PFSK-1 (cell line): ENCODE data around the gene UPF3B.

Experiments used
- POLR2AphosphoS5 ChIP-seq: IDR thresholded peaks from 2 replicates; pipeline ENCODE4 v1.6.1; 2012; ENCODE audit warnings: low read depth, mild to moderate bottlenecking, control low read depth, low read length, moderate library complexity
- REST ChIP-seq, 2 experiments: IDR thresholded peaks; 2 replicates each; pipeline versions ENCODE4 v1.6.1 to v1.8.0; 2011 to 2012; ENCODE audit warnings: low read depth in 2 of 2, low read length in 2 of 2, control low read depth in 1 of 2, inconsistent platforms in 1 of 2, mild to moderate bottlenecking in 1 of 2, moderate library complexity in 1 of 2; ENCODE audit not compliant: insufficient read depth in 1 of 2

- TF ChIP-seq REST (IDR thresholded peaks at IDR 0.05; ENCODE audit: insufficient read depth in 1 of 2, low read depth in 2 of 2, low read length in 2 of 2) (no peak), POLR2AphosphoS5 (no peak)
Measured at GRCh38 chrX:119802546-119802945, 50.2 kb downstream of the UPF3B start.
